ENCODE results near the gene ARMC9. TPM values are rescaled to one million over a fixed set of nuclear protein-coding genes. Genes with fewer than 3 reads are reported as not detected.
A peak's percentile ranks its signal among the peaks of the same experiment; 100 is the strongest.

ARMC9 gene
- total and polyA plus RNA-seq, 11 donors: 0.95 to 4.7 (median 2.4) TPM

DNA sequence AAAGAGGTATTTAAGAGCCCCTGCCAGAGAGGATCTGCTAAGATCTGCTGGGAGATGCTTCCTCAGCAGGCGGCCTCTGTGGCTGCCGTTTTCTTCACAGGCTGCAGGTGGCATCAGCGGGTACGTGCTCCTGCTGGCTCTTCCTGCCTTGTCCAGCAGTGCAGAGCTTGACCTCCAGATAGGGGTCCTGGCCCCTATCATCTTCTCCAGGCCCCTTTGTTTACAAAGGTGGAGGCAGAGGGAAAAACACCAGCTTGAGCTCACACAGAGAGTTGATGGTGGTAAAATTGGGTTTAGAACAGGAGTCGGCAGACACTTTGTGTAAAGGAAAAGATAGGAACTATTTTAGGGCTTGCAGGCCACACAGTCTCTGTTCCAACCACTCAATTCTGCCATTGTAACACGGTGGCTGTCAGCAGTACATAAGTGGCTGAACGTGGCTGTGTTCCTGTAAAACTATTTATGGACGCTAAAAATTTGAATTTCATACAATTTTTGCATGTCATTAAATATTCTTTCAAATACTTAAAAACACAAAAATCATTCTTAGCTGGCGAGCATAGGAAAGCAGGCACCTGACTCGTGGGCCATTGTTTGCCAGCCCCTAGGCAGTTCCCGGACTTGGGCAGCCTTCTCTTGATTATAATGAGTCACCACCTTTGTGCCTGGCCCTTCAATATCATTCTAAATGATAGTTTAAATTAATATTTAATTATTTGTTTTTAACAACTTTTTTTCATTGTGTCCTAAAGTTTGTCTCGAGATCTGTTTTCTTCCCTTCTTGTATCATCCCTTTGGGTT lies 98.9 kb downstream of the ARMC9 start:
- DNase-seq: peak; percentile 45 to 77 (median 61)
- Histone ChIP-seq H3K27me3 (no peaks in the 10 kb centered on the region), H3K27ac (peak overlapping the region in 7 of 12 donors; percentile 23 to 55 (median 29)), H3K4me3 (no peak overlapping the region), H3K9me3 (no peaks in the 10 kb centered on the region), H3K4me1 (peaks cover 0 to 39% (median 6%) of the 10 kb centered on the region in 12 donors), H3K36me3 (peaks cover 0 to 2% (median 0%) of the 10 kb centered on the region in 9 donors)
- WGBS, 4 donors: 46 to 51% (median 48%) methylated on average over 12 of the region's 12 CpGs
- TF ChIP-seq, protein P1, sequence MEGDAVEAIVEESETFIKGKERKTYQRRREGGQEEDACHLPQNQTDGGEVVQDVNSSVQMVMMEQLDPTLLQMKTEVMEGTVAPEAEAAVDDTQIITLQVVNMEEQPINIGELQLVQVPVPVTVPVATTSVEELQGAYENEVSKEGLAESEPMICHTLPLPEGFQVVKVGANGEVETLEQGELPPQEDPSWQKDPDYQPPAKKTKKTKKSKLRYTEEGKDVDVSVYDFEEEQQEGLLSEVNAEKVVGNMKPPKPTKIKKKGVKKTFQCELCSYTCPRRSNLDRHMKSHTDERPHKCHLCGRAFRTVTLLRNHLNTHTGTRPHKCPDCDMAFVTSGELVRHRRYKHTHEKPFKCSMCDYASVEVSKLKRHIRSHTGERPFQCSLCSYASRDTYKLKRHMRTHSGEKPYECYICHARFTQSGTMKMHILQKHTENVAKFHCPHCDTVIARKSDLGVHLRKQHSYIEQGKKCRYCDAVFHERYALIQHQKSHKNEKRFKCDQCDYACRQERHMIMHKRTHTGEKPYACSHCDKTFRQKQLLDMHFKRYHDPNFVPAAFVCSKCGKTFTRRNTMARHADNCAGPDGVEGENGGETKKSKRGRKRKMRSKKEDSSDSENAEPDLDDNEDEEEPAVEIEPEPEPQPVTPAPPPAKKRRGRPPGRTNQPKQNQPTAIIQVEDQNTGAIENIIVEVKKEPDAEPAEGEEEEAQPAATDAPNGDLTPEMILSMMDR (IDR thresholded peaks at IDR 0.05): peak; percentile 39 to 78 (median 68)
- TF ChIP-seq POLR2A (IDR thresholded peaks at IDR 0.05): no peak
- intact Hi-C loops (cut with DNase I): loop anchor here (2.0 to 10.0 kb wide), 6 partner anchors 95 to 193 kb away; partner anchors contain the start of gene B3GNT7 (in 4 of the 10)
- ATAC-seq: peak; percentile 39 to 79 (median 76)

DNA sequence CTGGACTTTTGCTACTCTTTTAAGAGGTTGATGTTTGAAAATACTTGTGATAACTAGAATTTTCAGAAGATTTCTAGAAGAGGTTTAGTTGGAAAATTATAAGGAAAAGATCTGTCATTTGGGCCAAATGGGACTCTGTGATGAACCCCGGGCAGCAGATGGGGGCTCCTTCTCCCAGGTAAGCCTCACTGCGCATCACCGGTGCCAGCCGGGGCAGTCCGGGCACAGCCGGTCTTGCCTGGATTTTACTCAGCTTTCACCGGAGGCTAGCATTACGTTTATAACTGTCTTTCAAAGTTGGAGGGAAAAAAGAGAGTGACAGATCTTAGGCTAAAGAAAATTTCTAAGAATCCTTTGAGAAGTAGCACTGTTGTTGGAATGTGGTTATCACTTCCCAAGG lies 99.7 kb downstream of the ARMC9 start:
- Histone ChIP-seq H3K4me1 (peaks cover 0 to 39% (median 6%) of the 10 kb centered on the region in 12 donors), H3K27ac (no peak overlapping the region), H3K27me3 (no peaks in the 10 kb centered on the region), H3K9me3 (no peaks in the 10 kb centered on the region), H3K36me3 (peaks cover 0 to 2% (median 0%) of the 10 kb centered on the region in 9 donors), H3K4me3 (no peak overlapping the region)
- no peak for TF ChIP-seq POLR2A (IDR thresholded peaks at IDR 0.05)
- TF ChIP-seq, protein P1 (IDR thresholded peaks at IDR 0.05): no peak
- 90 to 95% (median 94%) methylated on average over 8 of the region's 8 CpGs for WGBS, 4 donors
- ATAC-seq (no peak), DNase-seq (no peak)
- intact Hi-C loops (cut with DNase I): loop anchor here in 9 of 10 donors (5.0 to 10.0 kb wide), 5 partner anchors 94 to 193 kb away; partner anchors contain the start of gene B3GNT7 (in 4 of the 9)

- intact Hi-C loops (cut with DNase I): loop anchor here in 9 of 10 donors (5.0 to 10.0 kb wide), 5 partner anchors 93 to 194 kb away; partner anchors contain the start of gene B3GNT7 (in 4 of the 9)
- no peaks in the 10 kb centered on the region for H3K36me3 ChIP-seq
- H3K4me3 ChIP-seq: no peak overlapping the region
- H3K4me1 ChIP-seq: peaks cover 0 to 34% (median 5%) of the 10 kb centered on the region in 12 donors
- TF ChIP-seq POLR2A (IDR thresholded peaks at IDR 0.05): no peak
- TF ChIP-seq, protein P1 (IDR thresholded peaks at IDR 0.05): no peak
- ATAC-seq (peak in 3 of 4 donors; percentile 19 to 47 (median 25)), DNase-seq (no peak)
- no peaks in the 10 kb centered on the region for H3K9me3 ChIP-seq
- H3K27ac ChIP-seq: peak overlapping the region in 1 of 12 donors; percentile 17
- no peaks in the 10 kb centered on the region for H3K27me3 ChIP-seq
- 90 to 92% (median 91%) methylated on average over 7 of the region's 7 CpGs for WGBS, 4 donors
These were observed 100.8 kb downstream of the ARMC9 start for GRCh38 chr2:231299267-231299666.

DNA sequence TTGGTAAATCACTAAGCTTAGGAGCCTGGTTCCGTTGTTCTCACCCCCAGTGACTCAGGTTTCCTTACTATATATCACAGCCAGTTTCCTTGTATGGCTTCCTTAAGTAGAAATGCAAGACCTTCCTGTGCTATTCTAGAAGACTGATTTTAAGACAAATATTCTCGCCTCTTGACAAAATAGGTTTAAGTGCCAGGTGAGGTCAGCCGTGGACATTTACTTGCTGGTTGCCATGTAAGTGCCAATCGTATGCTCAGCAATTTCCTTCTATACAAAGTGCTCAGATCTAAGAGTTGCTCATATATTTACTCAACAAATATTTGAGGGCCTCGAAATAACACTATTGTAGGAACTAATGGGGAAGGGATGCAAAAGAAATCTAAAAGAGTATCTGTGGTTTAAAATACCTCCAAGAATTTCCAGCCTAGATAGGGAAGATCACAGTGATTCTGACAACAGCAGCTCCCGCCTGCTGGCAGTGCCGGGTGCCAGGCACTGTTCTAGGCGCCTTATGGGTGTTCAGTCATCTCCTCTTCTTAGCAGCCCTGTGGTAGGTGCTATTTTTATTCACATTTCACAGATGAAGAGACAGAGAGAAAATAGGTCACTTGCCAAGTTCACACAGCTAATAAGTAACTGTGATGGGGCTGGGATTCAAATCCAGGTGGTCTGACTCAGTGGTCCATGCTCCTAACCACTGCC lies 101.7 kb downstream of the ARMC9 start:
- DNase-seq (no peak), ATAC-seq (peak in 3 of 4 donors; percentile 29 to 55 (median 44))
- Histone ChIP-seq H3K4me1 (peaks cover 0 to 28% (median 2%) of the 10 kb centered on the region in 12 donors), H3K4me3 (no peak overlapping the region), H3K36me3 (no peaks in the 10 kb centered on the region), H3K9me3 (no peaks in the 10 kb centered on the region), H3K27me3 (no peaks in the 10 kb centered on the region), H3K27ac (peak overlapping the region in 1 of 12 donors; percentile 17)
- TF ChIP-seq POLR2A (IDR thresholded peaks at IDR 0.05): no peak
- TF ChIP-seq, protein P1 (IDR thresholded peaks at IDR 0.05): no peak
- 64 to 82% (median 70%) methylated on average over 8 of the region's 8 CpGs for WGBS, 4 donors
- intact Hi-C loops (cut with DNase I): no loop called here

All from heart left ventricle (tissue), 16 donors.